Erythroblast (primary cell): ENCODE results near the gene FAM83D.

Experiments used
- GATA1 ChIP-seq: IDR thresholded peaks from 2 replicates; pipeline ENCODE4 v1.6.1; 2011; ENCODE audit warnings: low read depth, mild to moderate bottlenecking, control low read depth, low read length, moderate library complexity
- POLR2A ChIP-seq: IDR thresholded peaks from 2 replicates; pipeline ENCODE4 v1.6.1; 2011; ENCODE audit warnings: mild to moderate bottlenecking, low read length

- no peak for TF ChIP-seq POLR2A
- no peak for TF ChIP-seq GATA1
These were observed 30.9 kb upstream of the FAM83D start for GRCh38 chr20:38895098-38895949.
